ENCODE measurements around the gene UBE2I.

UBE2I gene

GRCh38 chr16:1314399-1315068 lies 5.1 kb downstream of the UBE2I start:
- ChIA-PET POLR2A (no interaction called here), CTCF (interaction anchor here (7.3 kb wide), 1 partner anchor 14 kb away, joined by 30 read pairs; no protein-coding TSS in a partner anchor)
- DNase-seq (ENCODE audit: low read depth, low spot score), result no peak
- no peak for TF ChIP-seq CTCF (IDR thresholded peaks at IDR 0.05; ENCODE audit: insufficient read depth, low read length, missing control alignments)
- H3K4me3 ChIP-seq (ENCODE audit: low read depth, low read length), result no peak overlapping the region

GRCh38 chr16:1315081-1316032 lies 5.9 kb downstream of the UBE2I start:
- ChIA-PET POLR2A (no interaction called here), CTCF (interaction anchor here (0.8 to 7.3 kb wide), 2 partner anchors 15 to 34 kb away, joined by 3 to 30 read pairs; no protein-coding TSS in a partner anchor)
- TF ChIP-seq CTCF (IDR thresholded peaks at IDR 0.05; ENCODE audit: insufficient read depth, low read length, missing control alignments), result no peak
- H3K4me3 ChIP-seq (ENCODE audit: low read depth, low read length), result no peak overlapping the region
- no peak for DNase-seq (ENCODE audit: low read depth, low spot score)

- TF ChIP-seq CTCF (IDR thresholded peaks at IDR 0.05; ENCODE audit: insufficient read depth, low read length, missing control alignments), result no peak
- no peak for DNase-seq (ENCODE audit: low read depth, low spot score)
- ChIA-PET CTCF (interaction anchor here (0.8 to 7.3 kb wide), 2 partner anchors 16 to 34 kb away, joined by 3 to 30 read pairs; no protein-coding TSS in a partner anchor), POLR2A (no interaction called here)
- H3K4me3 ChIP-seq (ENCODE audit: low read depth, low read length), result no peak overlapping the region
Measured at GRCh38 chr16:1316033-1316405, 6.6 kb downstream of the UBE2I start.

DNA sequence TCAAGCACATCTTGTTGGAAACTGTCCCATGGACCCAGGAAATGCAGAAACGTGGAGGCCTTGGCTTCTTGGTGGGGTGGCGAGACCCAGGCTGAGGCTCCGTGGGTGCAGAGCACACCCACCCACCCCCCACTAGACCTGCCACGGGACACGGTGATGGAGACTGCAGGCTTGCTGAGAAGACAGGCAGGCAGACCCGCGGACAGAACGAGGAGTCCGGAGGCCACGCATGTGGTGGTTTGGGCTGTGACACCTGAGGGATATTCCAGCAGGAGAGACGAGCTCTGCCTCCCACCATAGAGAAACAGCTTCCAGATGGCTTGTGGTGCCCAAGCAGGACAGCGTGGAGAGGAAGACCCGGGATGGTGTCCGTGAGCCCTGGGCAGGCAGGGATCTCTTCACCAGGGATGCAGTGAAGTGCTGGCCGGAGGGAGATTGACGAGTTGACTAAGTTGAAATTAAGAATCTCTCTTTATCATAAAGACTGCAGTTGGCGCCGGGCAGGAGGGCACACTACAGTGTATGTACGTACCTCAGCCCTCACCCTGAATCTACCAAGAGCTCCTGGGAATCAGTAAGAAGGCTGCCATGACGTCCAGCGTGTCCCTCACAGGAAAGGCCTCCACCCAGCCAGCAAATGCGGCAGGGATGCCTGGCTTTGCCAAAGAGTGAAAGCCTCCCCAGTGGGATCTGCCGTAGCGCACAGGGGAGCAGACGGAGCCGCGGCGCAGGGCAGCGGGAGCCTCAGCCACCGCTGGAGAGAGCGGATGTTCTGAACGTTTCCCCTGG lies 8.2 kb downstream of the UBE2I start:
- POLR2A ChIA-PET, result interaction anchor here (0.6 to 1.2 kb wide), 2 partner anchors 8 to 31 kb away, joined by 3 read pairs; no protein-coding TSS in a partner anchor
- H3K4me3 ChIP-seq (ENCODE audit: low read depth, low read length), result no peak overlapping the region

GRCh38 chr16:1318268-1318545 lies 8.8 kb downstream of the UBE2I start:
- H3K4me3 ChIP-seq (ENCODE audit: low read depth, low read length), result no peak overlapping the region
- ChIA-PET CTCF (interaction anchor here (1.2 kb wide), 1 partner anchor 8 kb away, joined by 3 read pairs; no protein-coding TSS in a partner anchor), POLR2A (no interaction called here)
- TF ChIP-seq CTCF (IDR thresholded peaks at IDR 0.05; ENCODE audit: insufficient read depth, low read length, missing control alignments), result no peak
- DNase-seq (ENCODE audit: low read depth, low spot score), result no peak

More for the DNA sequence above, 8.2 kb downstream of the UBE2I start:
- no peak for TF ChIP-seq CTCF (IDR thresholded peaks at IDR 0.05; ENCODE audit: insufficient read depth, low read length, missing control alignments)
- no peak for DNase-seq (ENCODE audit: low read depth, low spot score)
- CTCF ChIA-PET, result interaction anchor here (1.2 to 7.3 kb wide), 2 partner anchors 9 to 17 kb away, joined by 3 to 30 read pairs; no protein-coding TSS in a partner anchor
